MM.1S (cell line): ENCODE measurements around the gene LPCAT4.
"Not testable (repeated sequence)": the region's sequence is repeated elsewhere in the genome, so short reads cannot be mapped to it uniquely, and the experiment has no call there.

Experiments used
- EZH2 ChIP-seq: fragments of 300-600 bp; sonication (generic); optimal IDR thresholded peaks from 2 replicates; pipeline ENCODE3; 2017; ENCODE audit warnings: low read depth, mild to moderate bottlenecking, antibody characterized with exemption, low read length, mixed read lengths
- TF ChIP-seq, protein P1 (sequence below): fragments of 300-600 bp; sonication (generic); IDR thresholded peaks from 2 replicates; pipeline ENCODE4 v1.5.1; 2016; ENCODE audit warnings: antibody characterized with exemption, low read length, mixed read lengths

GRCh38 chr15:34380491-34380890, 13.5 kb upstream of the LPCAT4 start:
- TF ChIP-seq, protein P1, sequence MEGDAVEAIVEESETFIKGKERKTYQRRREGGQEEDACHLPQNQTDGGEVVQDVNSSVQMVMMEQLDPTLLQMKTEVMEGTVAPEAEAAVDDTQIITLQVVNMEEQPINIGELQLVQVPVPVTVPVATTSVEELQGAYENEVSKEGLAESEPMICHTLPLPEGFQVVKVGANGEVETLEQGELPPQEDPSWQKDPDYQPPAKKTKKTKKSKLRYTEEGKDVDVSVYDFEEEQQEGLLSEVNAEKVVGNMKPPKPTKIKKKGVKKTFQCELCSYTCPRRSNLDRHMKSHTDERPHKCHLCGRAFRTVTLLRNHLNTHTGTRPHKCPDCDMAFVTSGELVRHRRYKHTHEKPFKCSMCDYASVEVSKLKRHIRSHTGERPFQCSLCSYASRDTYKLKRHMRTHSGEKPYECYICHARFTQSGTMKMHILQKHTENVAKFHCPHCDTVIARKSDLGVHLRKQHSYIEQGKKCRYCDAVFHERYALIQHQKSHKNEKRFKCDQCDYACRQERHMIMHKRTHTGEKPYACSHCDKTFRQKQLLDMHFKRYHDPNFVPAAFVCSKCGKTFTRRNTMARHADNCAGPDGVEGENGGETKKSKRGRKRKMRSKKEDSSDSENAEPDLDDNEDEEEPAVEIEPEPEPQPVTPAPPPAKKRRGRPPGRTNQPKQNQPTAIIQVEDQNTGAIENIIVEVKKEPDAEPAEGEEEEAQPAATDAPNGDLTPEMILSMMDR: not testable (repeated sequence)
- TF ChIP-seq EZH2: not testable (repeated sequence)
